ENCODE data around the gene CCDC63.

The CCDC63 gene

DNA sequence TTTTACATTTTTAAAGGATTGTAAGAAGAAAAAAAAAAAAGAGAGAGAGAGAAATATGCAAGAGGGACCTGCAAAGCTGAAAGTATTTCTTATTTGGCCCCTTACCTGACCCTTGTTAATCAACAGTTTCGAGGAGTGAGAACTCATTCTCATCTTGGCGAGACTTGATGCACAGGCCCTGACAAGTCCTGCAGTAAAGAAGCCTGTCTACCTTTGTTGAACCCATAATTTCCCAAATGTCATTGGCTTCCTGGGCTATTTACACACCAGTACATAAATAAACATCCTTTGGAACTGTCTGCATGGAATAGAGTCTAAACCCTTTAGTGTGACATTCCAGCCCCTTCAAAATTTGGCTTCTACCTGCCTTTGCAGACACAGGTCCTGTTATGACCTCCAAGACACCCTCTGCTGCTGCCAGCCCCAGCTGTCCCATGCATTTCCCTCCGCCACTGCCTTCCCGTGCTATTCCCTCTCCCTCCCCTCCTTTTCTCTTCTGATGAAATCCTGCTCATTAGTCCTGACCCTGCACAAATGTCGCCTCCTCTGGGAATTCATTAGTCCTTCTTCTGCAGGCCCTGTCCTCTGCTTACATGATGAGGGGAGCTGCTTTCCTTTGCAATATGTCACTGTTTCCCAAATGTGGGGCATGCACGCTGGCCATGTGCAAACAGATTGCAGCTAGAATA is 38.5 kb downstream of the CCDC63 start:
- DNase-seq (ENCODE audit: low read depth), result no peak

DNA sequence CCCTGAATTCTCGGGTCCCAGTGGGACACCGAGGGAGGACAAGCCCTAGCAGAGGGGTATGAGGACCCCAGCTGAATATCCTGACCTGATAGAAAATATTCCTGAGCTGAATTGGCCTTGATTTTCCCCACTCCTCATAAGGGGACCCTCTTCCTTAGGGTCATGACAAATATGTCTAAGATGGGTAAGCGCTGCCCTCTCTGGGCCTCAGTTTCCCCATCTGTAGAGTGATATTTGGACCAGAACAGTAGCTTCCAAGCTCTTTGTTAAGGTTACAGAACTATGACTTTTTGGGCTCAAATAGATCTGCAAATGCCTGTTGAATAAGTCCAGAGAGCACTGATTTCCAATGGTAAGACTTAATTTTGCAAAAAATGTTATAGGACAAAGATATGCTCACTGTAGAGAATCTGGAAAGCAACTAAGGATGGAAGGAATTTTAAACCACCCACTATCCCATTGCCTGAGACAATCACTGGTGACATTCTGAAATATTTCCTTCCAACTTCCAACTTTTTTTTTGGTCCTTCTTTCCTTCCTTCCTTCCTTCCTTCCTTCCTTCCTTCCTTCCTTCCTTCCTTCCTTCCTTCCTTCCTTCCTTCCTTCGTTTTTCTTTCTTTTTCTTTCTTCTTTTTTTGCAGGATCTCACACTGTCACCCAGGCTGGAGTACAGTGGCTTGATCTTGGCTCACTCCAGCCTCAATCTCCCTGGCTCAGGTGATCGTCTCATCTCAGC is 41.6 kb downstream of the CCDC63 start:
- no peak for DNase-seq (ENCODE audit: low read depth)

DNA sequence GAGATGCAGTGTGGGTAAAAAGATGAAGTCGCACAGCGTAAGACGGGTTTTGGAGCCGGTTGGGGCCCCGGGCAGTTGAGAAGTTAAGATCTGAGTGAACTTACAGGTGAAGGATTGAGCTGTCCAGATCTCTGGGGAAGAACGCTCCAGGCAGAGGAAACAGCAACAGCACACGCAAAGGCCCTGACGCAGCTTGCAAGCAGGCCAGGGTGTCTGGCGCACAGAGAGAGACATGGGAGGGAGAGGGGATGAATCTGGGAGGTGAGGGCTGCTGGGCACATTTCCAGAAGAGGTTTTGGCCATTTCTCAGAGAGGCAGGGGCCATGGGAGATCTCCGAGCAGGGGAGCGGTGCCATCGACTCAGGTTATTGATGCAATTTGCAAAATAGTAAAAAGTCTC is 42.6 kb downstream of the CCDC63 start:
- no peak for DNase-seq (ENCODE audit: low read depth)

DNA sequence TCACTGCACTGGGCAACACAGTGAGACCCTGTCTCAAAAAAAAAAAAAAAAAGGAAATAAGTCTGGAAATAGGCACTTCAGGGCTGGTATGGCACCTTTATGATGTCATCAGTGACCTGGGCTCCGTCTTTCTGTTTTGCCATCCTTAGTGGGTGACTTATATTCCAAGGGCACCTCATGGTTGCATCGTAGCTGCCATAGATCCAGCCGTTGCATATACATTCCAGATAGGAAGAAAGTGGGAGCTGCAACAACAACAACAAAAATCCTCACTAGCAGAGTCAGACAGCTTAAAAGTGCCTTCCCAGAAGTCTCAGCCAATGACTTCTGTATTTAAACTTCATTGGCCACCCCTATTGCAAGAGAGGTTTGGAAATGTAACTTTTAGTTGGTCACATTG is 47.2 kb downstream of the CCDC63 start:
- DNase-seq (ENCODE audit: low read depth), result no peak

DNA sequence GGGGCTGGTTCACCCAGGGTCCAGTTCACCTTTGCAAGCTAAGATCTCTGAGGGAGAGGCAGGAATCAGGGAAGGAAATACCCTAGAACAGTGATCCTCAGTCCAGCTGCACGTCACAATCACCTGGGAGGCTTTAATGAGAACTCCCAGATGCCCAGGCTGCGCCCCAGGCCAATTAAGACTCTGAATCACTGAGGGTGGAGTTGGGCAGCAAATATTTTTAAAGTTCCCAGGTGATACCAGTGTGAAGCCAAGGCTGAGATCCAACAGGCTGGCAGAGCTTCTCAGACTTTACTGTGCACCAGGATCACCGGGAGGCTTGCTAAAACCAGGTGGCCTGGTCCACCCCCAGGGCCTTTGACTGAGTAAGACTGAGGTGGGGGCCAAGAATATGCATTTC is 49.8 kb downstream of the CCDC63 start:
- no peak for DNase-seq (ENCODE audit: low read depth)

DNA sequence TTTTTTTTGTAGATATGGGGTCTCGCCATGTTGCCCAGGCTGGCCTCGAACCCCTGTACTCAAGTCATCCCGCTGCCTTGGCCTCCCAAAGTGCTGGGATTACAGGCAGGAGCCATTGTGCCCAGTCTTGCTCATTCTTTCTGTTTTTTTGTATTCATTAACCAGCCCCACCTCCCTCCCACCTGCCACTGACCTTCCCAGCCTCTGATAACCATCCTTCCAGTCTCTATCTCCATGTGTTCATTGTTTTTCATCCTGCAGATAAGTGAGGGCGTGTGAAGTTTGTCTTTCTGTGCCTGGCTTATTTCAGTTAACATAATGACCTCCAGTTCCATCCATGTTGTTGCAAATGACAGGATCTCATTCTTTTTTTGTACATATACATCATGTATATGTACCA is 54.6 kb downstream of the CCDC63 start:
- DNase-seq (ENCODE audit: low read depth), result no peak

DNA sequence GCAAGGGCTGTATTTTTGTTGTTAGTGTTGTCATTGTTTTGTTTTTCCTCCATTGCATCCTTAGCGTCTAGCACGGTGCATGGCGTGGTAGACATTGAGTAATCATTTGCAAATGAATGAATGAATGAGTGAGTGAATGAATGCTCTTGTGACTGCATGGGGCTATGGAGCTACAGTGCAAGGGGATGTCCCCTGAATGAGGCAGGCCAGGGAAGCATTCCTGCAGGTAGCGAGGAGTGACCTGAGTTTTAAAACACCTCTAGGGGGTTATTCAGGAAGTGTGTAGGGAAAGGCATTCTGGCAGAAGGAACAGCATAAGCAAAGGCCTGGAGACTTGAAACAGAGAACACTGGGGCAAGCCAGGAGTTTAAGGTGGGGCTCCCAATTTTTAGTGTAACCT is 56.7 kb downstream of the CCDC63 start:
- DNase-seq (ENCODE audit: low read depth), result no peak

DNA sequence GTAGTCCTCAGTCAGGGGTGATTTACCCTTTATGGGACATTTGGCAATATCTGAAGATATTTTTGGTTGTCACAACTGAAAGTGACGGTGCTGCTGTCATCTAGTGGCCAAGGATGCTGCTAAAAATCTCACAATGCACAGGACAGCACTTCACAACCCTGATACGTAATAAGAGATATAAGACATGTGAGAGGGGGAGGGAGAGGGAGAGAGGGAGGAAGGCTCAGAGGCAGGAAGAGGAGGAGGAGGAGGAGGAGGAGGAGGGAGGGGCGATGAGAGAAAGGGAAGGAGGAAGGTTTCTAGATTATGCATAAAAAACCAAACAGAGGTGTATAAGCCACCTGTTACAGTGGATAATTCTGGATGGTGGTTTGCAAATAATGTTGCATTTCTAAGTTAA is 59.3 kb downstream of the CCDC63 start:
- DNase-seq (ENCODE audit: low read depth), result no peak

DNA sequence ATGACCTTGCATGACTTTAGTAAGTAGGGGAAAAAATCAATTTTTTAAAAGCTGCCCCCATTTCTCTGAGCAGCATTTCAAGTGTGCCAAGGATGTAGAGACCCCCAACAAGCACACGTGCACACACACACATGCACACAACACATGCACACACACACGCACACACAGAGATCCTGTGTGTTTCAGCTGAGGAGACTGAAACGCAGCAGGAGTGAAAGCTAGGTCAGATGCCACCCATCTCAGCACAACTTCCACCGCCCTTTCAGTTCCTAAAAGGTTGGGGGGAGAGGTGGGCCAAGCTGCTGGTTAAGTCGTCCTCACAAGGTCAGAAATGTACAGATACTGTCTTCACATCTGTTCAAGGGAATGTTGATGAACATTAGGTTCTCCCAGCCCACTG is 59.7 kb downstream of the CCDC63 start:
- no peak for DNase-seq (ENCODE audit: low read depth)

DNA sequence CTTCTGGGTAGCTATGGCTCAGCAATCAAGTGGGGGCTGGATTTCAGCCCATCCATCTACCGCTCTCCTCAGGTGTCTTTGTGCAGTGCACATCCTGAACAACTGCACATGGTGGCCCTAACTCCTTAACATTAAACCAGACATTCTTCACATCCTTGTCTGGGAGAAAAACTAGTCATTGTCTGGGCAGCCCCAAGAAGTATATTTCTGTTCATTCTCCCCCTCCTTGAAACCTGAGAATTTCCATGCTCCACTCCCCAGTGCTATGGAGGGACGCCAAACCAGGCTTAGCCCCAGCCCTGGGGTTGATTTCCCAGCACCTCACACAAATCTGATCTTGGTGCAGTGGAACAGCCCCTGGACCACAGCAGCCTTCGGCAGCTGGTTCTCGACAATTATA is 60.2 kb downstream of the CCDC63 start:
- DNase-seq (ENCODE audit: low read depth), result no peak

DNA sequence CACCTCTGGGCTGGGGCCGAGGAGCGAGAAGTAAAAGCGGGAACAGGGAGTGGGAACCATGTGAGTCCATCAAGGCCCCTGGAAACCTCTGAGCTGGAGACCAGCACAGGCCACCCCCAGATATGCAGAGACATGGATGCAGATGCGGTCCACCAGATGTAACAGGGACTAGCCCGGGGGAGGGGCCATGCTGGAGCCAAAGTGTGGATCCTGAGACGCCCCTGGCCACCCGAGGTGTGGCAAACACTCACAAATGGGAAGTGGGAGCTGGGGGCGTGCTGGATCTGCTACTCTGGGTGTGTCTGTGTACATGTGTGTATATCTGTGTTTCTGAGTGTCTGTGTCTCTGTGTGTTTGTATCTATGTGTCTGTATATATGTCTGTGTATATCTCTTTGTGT is 60.8 kb downstream of the CCDC63 start:
- no peak for DNase-seq (ENCODE audit: low read depth)

DNA sequence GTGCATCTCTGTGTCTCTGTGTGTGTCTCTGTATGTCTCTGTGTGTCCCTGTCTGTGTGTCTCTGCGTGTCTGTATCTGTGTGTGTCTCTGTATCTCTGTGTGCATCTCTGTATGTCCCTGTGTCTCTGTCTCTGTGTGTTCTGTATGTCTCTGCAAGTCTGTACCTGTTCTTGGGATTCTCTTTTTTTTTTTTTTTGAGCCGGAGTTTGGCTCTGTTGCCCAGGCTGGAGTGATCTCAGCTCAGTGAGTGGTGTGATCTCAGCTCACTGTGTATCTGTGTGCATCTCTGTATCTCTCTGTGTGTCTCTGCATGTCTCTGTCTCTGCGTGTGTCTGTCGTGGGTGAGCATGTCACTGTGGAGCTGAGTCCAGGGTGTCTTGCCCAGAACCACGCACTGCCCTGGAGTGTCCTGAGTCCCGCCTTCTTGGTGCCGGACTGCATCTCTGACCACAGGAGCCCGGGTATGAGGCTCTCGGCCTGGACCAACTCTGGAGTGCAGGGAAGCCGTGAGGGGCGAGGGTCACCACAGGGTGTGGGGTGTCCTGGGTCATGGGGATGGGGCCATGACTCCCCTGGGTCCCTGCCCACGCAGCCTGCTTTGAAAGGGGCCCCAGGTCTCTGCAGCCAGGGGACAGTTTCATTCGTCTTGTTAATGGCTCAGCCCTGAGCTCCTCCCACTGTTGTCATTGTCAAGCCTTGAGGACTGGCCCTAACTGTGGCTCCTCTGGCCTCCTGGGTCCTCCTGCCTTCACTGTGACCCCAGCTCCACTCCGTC is 61.8 kb downstream of the CCDC63 start:
- DNase-seq (ENCODE audit: low read depth), result no peak

DNA sequence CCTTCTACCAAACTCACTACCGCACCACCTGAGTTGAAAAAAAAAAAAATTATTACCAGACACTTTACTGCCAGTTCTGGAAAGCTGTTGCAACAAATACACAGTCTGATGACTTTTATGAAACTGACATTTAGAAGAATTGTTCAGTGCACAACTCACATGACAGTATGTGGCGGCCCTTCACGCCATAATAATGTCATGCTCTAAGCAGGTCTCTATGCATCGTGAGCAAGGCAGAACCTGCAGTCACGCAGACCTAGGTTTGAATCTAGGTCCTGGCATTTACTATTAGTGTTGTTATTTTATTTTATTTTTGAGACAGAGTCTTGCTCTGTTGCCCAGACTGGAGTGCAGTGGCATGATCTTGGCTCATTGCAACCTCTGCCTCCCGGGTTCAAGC is 65.5 kb downstream of the CCDC63 start:
- DNase-seq (ENCODE audit: low read depth), result no peak

DNA sequence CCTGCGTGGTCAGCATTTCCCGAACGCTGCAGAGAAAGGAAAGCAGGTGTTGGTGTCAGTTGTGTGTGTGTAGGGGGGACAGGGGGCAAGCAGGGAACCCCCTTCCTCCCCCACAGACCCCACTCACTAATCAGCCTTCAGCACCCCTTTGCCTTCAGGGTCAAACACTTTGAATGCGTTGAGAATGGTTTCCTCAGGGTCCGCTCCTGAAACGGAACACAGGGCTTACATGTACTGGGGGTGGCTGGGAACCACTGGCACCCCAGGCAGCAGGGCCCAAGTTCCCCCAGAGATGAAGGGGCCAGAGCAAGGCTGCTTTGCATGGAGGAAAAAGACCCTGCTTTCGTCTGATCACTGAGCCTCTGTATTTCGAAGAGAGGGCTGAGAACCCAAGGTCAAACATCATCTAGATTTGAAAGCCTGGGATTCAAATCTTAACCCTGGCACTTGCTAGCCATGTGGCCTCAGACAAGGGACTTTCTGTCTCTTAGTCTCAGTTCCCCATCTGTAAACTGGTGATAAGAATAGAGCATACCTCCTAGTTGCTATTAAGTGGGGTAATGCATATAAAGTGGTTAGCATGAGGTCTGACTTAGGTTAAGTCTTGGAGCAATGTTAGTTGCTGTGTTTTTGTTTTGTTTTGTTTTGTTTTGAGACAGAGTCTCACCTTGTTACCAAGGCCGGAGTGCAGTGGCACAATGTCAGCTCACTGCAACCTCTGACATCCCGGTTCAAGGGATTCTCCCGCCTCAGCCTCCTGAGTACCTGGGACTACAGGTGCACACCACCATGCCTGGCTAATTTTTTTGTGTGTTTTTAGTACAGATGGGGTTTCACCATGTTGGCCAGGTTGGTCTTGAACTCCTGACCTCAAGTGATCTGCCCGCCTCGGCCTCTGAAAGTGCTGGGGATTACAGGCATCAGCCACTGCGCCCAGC is 66.6 kb downstream of the CCDC63 start:
- DNase-seq (ENCODE audit: low read depth), result no peak

DNA sequence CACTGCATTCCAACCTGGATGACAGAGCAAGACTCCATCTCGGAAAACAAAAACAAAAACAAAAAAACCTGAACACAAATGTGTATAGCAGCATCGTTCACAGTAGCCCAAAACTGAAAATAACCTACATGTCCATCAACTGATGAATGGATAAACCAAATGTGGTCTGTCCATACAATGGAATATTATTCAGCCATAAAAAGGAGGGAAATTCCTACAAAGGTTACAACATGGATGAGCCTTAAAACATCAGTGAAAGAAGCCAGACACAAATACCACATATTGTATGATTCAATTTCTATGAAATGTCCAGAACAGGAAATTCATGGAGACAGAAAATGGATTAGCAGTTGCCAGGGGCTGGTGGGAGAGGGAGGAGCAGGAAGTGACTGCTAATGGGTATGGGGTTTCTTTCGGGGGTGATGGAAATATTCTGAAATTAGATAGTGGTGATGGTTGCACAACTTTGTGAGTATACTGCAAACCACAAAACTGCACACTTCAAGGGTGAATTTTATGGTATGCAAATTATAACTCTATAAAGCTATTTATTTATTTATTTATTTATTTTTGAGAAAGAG is 69.6 kb downstream of the CCDC63 start:
- no peak for DNase-seq (ENCODE audit: low read depth)

DNA sequence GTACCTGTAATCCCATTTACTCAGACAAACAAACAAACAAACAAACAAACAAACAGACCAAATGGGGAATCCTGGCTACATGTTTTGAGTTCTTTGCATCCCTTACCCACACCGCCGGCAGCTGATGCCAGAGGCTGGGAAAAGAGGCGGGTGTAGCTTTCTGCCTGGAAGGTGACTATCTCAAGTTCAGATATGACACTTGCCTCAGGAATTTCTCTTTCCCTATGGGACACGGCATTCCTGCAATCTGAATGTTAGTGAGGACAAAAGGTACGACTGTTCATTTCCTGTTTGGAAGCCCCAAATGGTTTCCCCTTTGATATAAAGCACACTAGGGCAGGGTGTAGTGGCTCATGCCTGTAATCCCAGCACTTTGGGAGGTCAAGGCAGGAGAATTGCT is 70.7 kb downstream of the CCDC63 start:
- DNase-seq (ENCODE audit: low read depth), result no peak

DNA sequence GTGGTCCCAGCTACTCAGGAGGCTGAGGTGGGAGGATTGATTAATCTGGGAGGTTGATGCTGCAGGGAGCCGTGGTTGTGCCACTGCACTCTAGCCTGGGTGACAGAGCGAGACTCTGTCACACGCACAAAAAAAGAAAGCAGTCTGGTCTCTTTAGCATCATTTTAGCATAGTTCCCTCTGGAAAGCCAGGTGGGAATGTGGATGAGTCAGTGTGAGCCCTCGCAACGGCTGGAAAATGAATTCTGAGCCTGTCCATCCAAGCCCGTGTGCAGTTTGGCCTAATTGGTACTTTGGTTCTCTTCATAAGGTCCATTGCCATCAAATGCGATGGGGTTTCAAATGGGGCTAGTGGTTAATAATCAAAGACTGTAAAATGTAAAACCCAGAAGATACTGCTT is 71.2 kb downstream of the CCDC63 start:
- DNase-seq (ENCODE audit: low read depth), result no peak

DNA sequence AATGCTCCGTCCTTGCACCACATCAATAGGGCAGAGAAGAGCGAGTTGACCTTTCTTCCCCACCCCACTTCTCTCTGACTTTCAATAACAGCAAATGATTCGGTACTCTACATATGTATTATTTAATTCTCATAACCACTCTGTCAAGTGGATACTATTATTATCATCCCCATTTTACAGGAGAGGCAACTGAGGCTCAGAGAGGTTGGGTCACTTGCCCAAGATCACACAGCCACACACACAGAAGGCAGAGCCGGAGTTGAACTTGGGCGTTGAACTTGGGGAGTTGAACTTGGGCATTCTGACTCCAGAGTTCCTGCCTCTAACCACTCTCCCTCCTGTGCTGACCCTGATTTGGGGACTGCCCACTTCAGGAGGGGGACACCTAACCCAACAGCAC is 72.9 kb downstream of the CCDC63 start:
- no peak for DNase-seq (ENCODE audit: low read depth)

DNA sequence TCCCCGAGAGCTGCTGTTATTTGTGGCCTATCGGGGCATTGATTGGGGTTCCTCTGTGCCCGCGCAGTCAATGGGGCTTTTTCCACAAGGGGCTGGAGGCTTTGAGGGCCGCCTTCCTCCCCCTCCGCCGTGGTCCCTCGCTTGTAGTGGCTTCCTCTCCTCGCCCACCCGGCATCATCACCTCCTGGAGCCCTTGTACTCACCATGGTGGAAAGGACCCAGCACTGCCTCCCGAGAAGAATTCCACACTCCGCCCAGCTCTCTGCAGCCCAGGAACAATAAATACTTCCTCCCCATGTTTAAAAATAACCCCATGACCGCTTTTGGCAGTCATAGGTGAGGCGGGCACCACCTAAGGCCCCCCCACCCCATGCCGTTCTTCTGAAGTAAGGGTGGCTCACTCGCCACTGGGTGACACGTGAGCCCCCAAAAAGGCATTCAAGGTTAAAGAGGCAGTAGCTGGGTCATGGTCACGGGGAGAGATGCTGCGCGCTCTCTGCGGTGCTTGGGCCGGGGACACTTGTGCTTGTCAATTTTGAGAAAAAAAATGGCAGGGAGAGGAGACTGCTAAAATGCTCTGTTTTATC is 73.6 kb downstream of the CCDC63 start, which contains the start of gene MYL2:
Gene MYL2 (minus strand): TSS at position 256 of the 587 bp plus-strand sequence. CDS start 50 bp downstream, at position 206.
- DNase-seq (ENCODE audit: low read depth), result no peak

DNA sequence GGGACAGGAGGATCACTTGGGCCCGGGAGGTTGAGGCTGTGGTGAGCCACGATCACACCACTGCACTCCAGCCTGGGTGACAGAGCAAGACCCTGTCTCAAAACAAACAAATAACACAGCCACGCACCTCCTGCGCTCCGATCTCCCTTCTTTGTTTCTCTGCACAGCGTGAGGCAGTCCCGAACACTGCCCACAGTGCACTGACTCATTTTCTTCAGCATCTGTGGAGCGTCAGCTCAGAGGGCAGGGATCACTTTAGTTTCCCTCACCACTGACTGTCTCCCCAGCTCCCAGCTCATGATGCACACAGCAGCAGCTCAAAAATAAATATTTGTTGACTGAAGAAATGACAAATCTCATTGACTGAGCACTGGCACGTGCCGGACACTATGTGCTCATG is 74.5 kb downstream of the CCDC63 start:
- DNase-seq (ENCODE audit: low read depth), result no peak

DNA sequence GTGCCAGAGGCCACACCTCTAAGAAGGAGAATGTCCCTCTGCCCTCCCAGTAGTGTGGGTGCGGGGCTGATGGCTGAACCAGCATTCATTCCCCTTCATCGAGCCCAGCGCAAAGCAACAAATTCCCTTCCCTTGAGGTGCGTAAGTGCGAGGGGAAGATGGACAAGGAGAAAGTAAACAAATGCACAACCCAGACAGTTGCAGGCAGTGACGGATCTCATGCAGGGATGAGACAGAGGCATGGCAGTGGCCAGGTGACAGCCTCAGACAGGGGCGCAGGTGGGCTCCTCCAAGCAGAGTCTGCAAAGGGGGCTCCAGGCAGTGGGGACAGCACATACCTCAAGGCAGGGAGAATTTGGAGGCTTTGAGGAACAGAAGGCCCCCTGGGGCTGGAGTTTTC is 75.9 kb downstream of the CCDC63 start:
- no peak for DNase-seq (ENCODE audit: low read depth)
